Keratinocyte (primary cell): ENCODE results near the gene SEMA3A. TPM values are rescaled to one million over a fixed set of nuclear protein-coding genes. Genes with fewer than 3 reads are reported as not detected.

ENCODE experiments used
- DNase-seq: peaks from one replicate; pipeline ENCODE4 v3.0.0-alpha.2; 2011; ENCODE audit warnings: low read depth, missing footprints, low spot score
- FAIRE-seq: peaks from 2 replicates; lab custom pipeline; 2011; peaks lifted over from hg19 to GRCh38; lab: Jason Lieb, UNC
- H2AFZ ChIP-seq: 2 replicates; pipeline ENCODE4 v1.6.0; 2012; ENCODE audit warnings: low read length, control low read depth, inconsistent platforms; ENCODE audit not compliant: control insufficient read depth
- H3K27ac ChIP-seq: 2 replicates; pipeline ENCODE4 v1.5.1; 2011; ENCODE audit warnings: low read length; ENCODE audit not compliant: control insufficient read depth, insufficient read depth
- H3K27me3 ChIP-seq: 3 replicates; pipeline ENCODE4 v1.6.0; 2011; ENCODE audit warnings: low read length; ENCODE audit not compliant: control insufficient read depth, insufficient read depth; ENCODE audit errors: extremely low read depth
- H3K36me3 ChIP-seq, 2 experiments: 2 replicates in 1 of 2; 3 replicates in 1 of 2; pipeline ENCODE4 v1.5.1; 2011; ENCODE audit warnings: low read length in 2 of 2, mild to moderate bottlenecking in 1 of 2; ENCODE audit not compliant: control insufficient read depth in 2 of 2, insufficient read depth in 2 of 2; ENCODE audit errors: extremely low read depth in 1 of 2
- H3K4me1 ChIP-seq: 3 replicates; pipeline ENCODE4 v1.5.1; 2011; ENCODE audit warnings: low read length; ENCODE audit not compliant: control insufficient read depth, insufficient read depth; ENCODE audit errors: extremely low read depth
- H3K4me2 ChIP-seq: 3 replicates; pipeline ENCODE4 v1.6.0; 2011; ENCODE audit warnings: low read depth, low read length; ENCODE audit not compliant: control insufficient read depth, insufficient read depth; ENCODE audit errors: extremely low read depth
- H3K4me3 ChIP-seq, 3 experiments: fragments of 200-600 bp in 1 of 3; sonication (generic) in 1 of 3; 2 replicates in 2 of 3; 3 replicates in 1 of 3; pipeline ENCODE4 v1.5.1; 2011 to 2016; ENCODE audit warnings: low read length in 3 of 3, mild to moderate bottlenecking in 3 of 3, control low read depth in 2 of 3, inconsistent platforms in 1 of 3, low read depth in 1 of 3, mixed read lengths in 1 of 3, mixed run types in 1 of 3, moderate library complexity in 1 of 3; ENCODE audit not compliant: control insufficient read depth in 2 of 3, insufficient read depth in 2 of 3; ENCODE audit errors: extremely low read depth in 1 of 3
- H3K79me2 ChIP-seq: 2 replicates; pipeline ENCODE4 v1.6.0; 2012; ENCODE audit warnings: low read length; ENCODE audit not compliant: control insufficient read depth, insufficient read depth
- H3K9ac ChIP-seq: 3 replicates; pipeline ENCODE4 v1.6.0; 2011; ENCODE audit warnings: low read length; ENCODE audit not compliant: control insufficient read depth, insufficient read depth; ENCODE audit errors: extremely low read depth
- H3K9me1 ChIP-seq: 3 replicates; pipeline ENCODE4 v1.6.0; 2011; ENCODE audit warnings: low read length; ENCODE audit not compliant: control insufficient read depth, insufficient read depth; ENCODE audit errors: extremely low read depth
- H3K9me3 ChIP-seq: 2 replicates; pipeline ENCODE4 v1.5.1; 2012; ENCODE audit warnings: low read depth, low read length; ENCODE audit not compliant: control insufficient read depth
- H4K20me1 ChIP-seq: 3 replicates; pipeline ENCODE4 v1.6.0; 2011; ENCODE audit warnings: low read length; ENCODE audit not compliant: control insufficient read depth, insufficient read depth; ENCODE audit errors: extremely low read depth
- CTCF ChIP-seq, 3 experiments: IDR thresholded peaks in 1 of 3; conservative IDR thresholded peaks in 1 of 3; optimal IDR thresholded peaks in 1 of 3; 2 replicates in 2 of 3; 3 replicates in 1 of 3; pipeline versions ENCODE3 to v1.5.1; 2011; ENCODE audit warnings: low read length in 3 of 3, mild to moderate bottlenecking in 3 of 3, moderate library complexity in 2 of 3, control low read depth in 1 of 3, inconsistent platforms in 1 of 3; ENCODE audit not compliant: insufficient read depth in 2 of 3; ENCODE audit errors: extremely low read depth in 1 of 3
- EZH2 ChIP-seq: IDR thresholded peaks from one replicate; pipeline ENCODE4 v1.6.1; 2012; ENCODE audit warnings: inconsistent platforms, mild to moderate bottlenecking, low read length, moderate library complexity
- dilution Hi-C: fragments of 300-500 bp; cut with MboI; formaldehyde crosslinking; loops from one replicate; pipeline ENCODE4 v1.7.0; 2020; ENCODE audit warnings: low sequenced_read_pairs; ENCODE audit not compliant: extremely low pct_ligation_motif_present
- polyA plus RNA-seq, 5 experiments: library from polyadenylated mRNA; depleted of rRNA in 3 of 5; stranded (reverse) in 3 of 5; stranded (forward) in 1 of 5; unstranded in 1 of 5; fragments of >200 nt; gene quantifications; 1 replicate in 1 of 5; 2 replicates in 3 of 5; 3 replicates in 1 of 5; pipeline versions ENCODE4 v1.2.1 to v1.2.3, GENCODE V29; 2011 to 2012; ENCODE audit warnings: missing spikeins in 2 of 5, low read depth in 1 of 5, low replicate concordance in 1 of 5

Gene SEMA3A
- polyA plus RNA-seq, 1 donor (not counting 4 experiments of a cell fraction or from before 2014, with no cell fraction given) = 2.1 TPM

GRCh38 chr7:84070770-84071169, 123.8 kb downstream of the SEMA3A start:
- Histone ChIP-seq H3K9ac (no peak overlapping the region), H2AFZ (no peak overlapping the region), H3K9me3 (no peaks in the 10 kb centered on the region), H3K79me2 (no peaks in the 10 kb centered on the region), H3K27ac (no peak overlapping the region), H3K4me1 (peaks cover 6% of the 10 kb centered on the region), H3K27me3 (no peaks in the 10 kb centered on the region), H3K4me3 (no peak overlapping the region), H4K20me1 (no peaks in the 10 kb centered on the region), H3K9me1 (no peaks in the 10 kb centered on the region), H3K36me3 (no peaks in the 10 kb centered on the region), H3K4me2 (no peak overlapping the region)
- FAIRE-seq (no peak), DNase-seq (no peak)
- no peak for TF ChIP-seq CTCF (optimal IDR thresholded peaks at IDR 0.05 in 1 of 3, IDR thresholded peaks at IDR 0.05 in 1 of 3, conservative IDR thresholded peaks at IDR 0.05 in 1 of 3; ENCODE audit: extremely low read depth in 1 of 3, insufficient read depth in 2 of 3, low read length in 3 of 3)
- no peak for TF ChIP-seq EZH2
- dilution Hi-C loops = no loop called here

- Histone ChIP-seq H3K4me1 (peaks cover 6% of the 10 kb centered on the region), H3K36me3 (no peaks in the 10 kb centered on the region), H3K9ac (no peak overlapping the region), H3K9me3 (no peaks in the 10 kb centered on the region), H3K27me3 (no peaks in the 10 kb centered on the region), H2AFZ (no peak overlapping the region), H3K4me3 (no peak overlapping the region), H3K27ac (no peak overlapping the region), H3K9me1 (no peaks in the 10 kb centered on the region), H3K4me2 (no peak overlapping the region), H4K20me1 (no peaks in the 10 kb centered on the region), H3K79me2 (no peaks in the 10 kb centered on the region)
- dilution Hi-C loops = no loop called here
- TF ChIP-seq CTCF (optimal IDR thresholded peaks at IDR 0.05 in 1 of 3, IDR thresholded peaks at IDR 0.05 in 1 of 3, conservative IDR thresholded peaks at IDR 0.05 in 1 of 3; ENCODE audit: extremely low read depth in 1 of 3, insufficient read depth in 2 of 3, low read length in 3 of 3) (no peak), EZH2 (no peak)
- DNase-seq (no peak), FAIRE-seq (no peak)
These were observed 124.5 kb downstream of the SEMA3A start for GRCh38 chr7:84069999-84070500.
